Stimulated activated naive CD8-positive, alpha-beta T cell treated with anti-CD3 and anti-CD28 coated beads, Interleukin-15, Interleukin-2, amounts not matched to agents 100 ng/mL and 50 ng/mL, for 24 hours (primary cell): ENCODE results near the gene GALK2.
"Not testable (repeated sequence)": the region's sequence is repeated elsewhere in the genome, so short reads cannot be mapped to it uniquely, and the experiment has no call there.

Experiments
- H3K27ac Mint-ChIP-seq: one replicate; pipeline ENCODE4 v1.8.0; 2021; ENCODE audit warnings: mild to moderate bottlenecking, mixed read lengths
- H3K27me3 Mint-ChIP-seq: one replicate; pipeline ENCODE4 v1.8.0; 2021; ENCODE audit warnings: mixed read lengths
- H3K36me3 Mint-ChIP-seq: one replicate; pipeline ENCODE4 v1.8.0; 2021; ENCODE audit warnings: low read depth, mixed read lengths
- H3K4me1 Mint-ChIP-seq: one replicate; pipeline ENCODE4 v1.8.0; 2021; ENCODE audit warnings: low read depth, mixed read lengths
- H3K4me3 Mint-ChIP-seq: one replicate; pipeline ENCODE4 v1.8.0; 2021; ENCODE audit warnings: mild to moderate bottlenecking, mixed read lengths
- H3K9me3 Mint-ChIP-seq: one replicate; pipeline ENCODE4 v1.8.0; 2021; ENCODE audit warnings: mixed read lengths

Gene GALK2

GRCh38 chr15:49152552-49153312 lies 17.3 kb upstream of the GALK2 start:
- Mint-ChIP-seq H3K4me3 (peak overlapping the region; percentile 100), H3K27me3 (no peaks in the 10 kb centered on the region), H3K36me3 (peaks cover 29% of the 10 kb centered on the region), H3K4me1 (peaks cover 64% of the 10 kb centered on the region), H3K9me3 (no peaks in the 10 kb centered on the region), H3K27ac (no peak overlapping the region)

- Mint-ChIP-seq H3K9me3 (no peaks in the 10 kb centered on the region), H3K27ac (peak overlapping the region; percentile 100), H3K27me3 (no peaks in the 10 kb centered on the region), H3K36me3 (peaks cover 19% of the 10 kb centered on the region), H3K4me1 (peaks cover 58% of the 10 kb centered on the region), H3K4me3 (peak overlapping the region; percentile 100)
Measured at GRCh38 chr15:49154359-49154758, 15.7 kb upstream of the GALK2 start.

- no peaks in the 10 kb centered on the region for H3K9me3 Mint-ChIP-seq
- H3K27ac Mint-ChIP-seq: peak overlapping the region; percentile 100
- H3K4me3 Mint-ChIP-seq: peak overlapping the region; percentile 100
- peaks cover 55% of the 10 kb centered on the region for H3K4me1 Mint-ChIP-seq
- peaks cover 16% of the 10 kb centered on the region for H3K36me3 Mint-ChIP-seq
- H3K27me3 Mint-ChIP-seq: no peaks in the 10 kb centered on the region
Measured at GRCh38 chr15:49154799-49155109, 15.3 kb upstream of the GALK2 start.

- H3K27me3 Mint-ChIP-seq: no peaks in the 10 kb centered on the region
- H3K4me1 Mint-ChIP-seq: peaks cover 53% of the 10 kb centered on the region
- H3K9me3 Mint-ChIP-seq: no peaks in the 10 kb centered on the region
- H3K36me3 Mint-ChIP-seq: peaks cover 15% of the 10 kb centered on the region
- H3K27ac Mint-ChIP-seq: peak within 1 kb of the TSS; percentile 100
- H3K4me3 Mint-ChIP-seq: peak within 1 kb of the TSS; percentile 100
Measured at GRCh38 chr15:49155110-49155833, 14.8 kb upstream of the GALK2 start, which contains the start of gene COPS2. Gene COPS2 (minus strand): TSS chr15:49155599. CDS start chr15:49155578, 21 bp downstream.

GRCh38 chr15:49155834-49156627 lies 14.0 kb upstream of the GALK2 start:
- H3K4me3 Mint-ChIP-seq: peak overlapping the region; percentile 100
- H3K4me1 Mint-ChIP-seq: peaks cover 50% of the 10 kb centered on the region
- H3K27ac Mint-ChIP-seq: peak overlapping the region; percentile 100
- peaks cover 12% of the 10 kb centered on the region for H3K36me3 Mint-ChIP-seq
- no peaks in the 10 kb centered on the region for H3K27me3 Mint-ChIP-seq
- no peaks in the 10 kb centered on the region for H3K9me3 Mint-ChIP-seq

GRCh38 chr15:49163678-49164077 lies 6.4 kb upstream of the GALK2 start:
- Mint-ChIP-seq H3K27me3 (no peaks in the 10 kb centered on the region), H3K9me3 (no peaks in the 10 kb centered on the region), H3K4me1 (peaks cover under 1% of the 10 kb centered on the region), H3K4me3 (no peak overlapping the region), H3K27ac (no peak overlapping the region), H3K36me3 (peaks cover 9% of the 10 kb centered on the region)

GRCh38 chr15:49164865-49165264 lies 5.2 kb upstream of the GALK2 start:
- Mint-ChIP-seq H3K36me3 (peaks cover 9% of the 10 kb centered on the region), H3K4me1 (peaks cover 7% of the 10 kb centered on the region), H3K4me3 (no peak overlapping the region), H3K27me3 (no peaks in the 10 kb centered on the region), H3K9me3 (no peaks in the 10 kb centered on the region), H3K27ac (no peak overlapping the region)

GRCh38 chr15:49168016-49168415 lies 2.0 kb upstream of the GALK2 start:
- no peaks in the 10 kb centered on the region for H3K27me3 Mint-ChIP-seq
- H3K4me3 Mint-ChIP-seq: no peak overlapping the region
- no peaks in the 10 kb centered on the region for H3K36me3 Mint-ChIP-seq
- peaks cover 32% of the 10 kb centered on the region for H3K4me1 Mint-ChIP-seq
- H3K9me3 Mint-ChIP-seq: no peaks in the 10 kb centered on the region
- H3K27ac Mint-ChIP-seq: no peak overlapping the region

- Mint-ChIP-seq H3K27me3 (no peaks in the 10 kb centered on the region), H3K4me1 (peaks cover 40% of the 10 kb centered on the region), H3K9me3 (no peaks in the 10 kb centered on the region), H3K36me3 (no peaks in the 10 kb centered on the region), H3K4me3 (peak overlapping the region; percentile 93), H3K27ac (no peak overlapping the region)
Measured at GRCh38 chr15:49171790-49172189, 1.7 kb downstream of the GALK2 start.

GRCh38 chr15:49174902-49175301 lies 4.9 kb downstream of the GALK2 start:
- no peaks in the 10 kb centered on the region for H3K27me3 Mint-ChIP-seq

GRCh38 chr15:49175582-49176397 lies 5.7 kb downstream of the GALK2 start:
- not testable (repeated sequence) for H3K36me3 Mint-ChIP-seq, H3K27ac Mint-ChIP-seq
- peaks cover 27% of the 10 kb centered on the region for H3K4me1 Mint-ChIP-seq

More at GRCh38 chr15:49174902-49175301, 4.9 kb downstream of the GALK2 start:
- Mint-ChIP-seq H3K36me3 (peaks cover 5% of the 10 kb centered on the region), H3K4me3 (no peak overlapping the region), H3K27ac (no peak overlapping the region), H3K4me1 (peaks cover 33% of the 10 kb centered on the region), H3K9me3 (no peaks in the 10 kb centered on the region)

GRCh38 chr15:49178497-49178896 lies 8.4 kb downstream of the GALK2 start:
- Mint-ChIP-seq H3K27ac (no peak overlapping the region), H3K36me3 (peaks cover 19% of the 10 kb centered on the region), H3K9me3 (no peaks in the 10 kb centered on the region), H3K4me1 (peaks cover 7% of the 10 kb centered on the region), H3K27me3 (no peaks in the 10 kb centered on the region), H3K4me3 (no peak overlapping the region)

More at GRCh38 chr15:49175582-49176397, 5.7 kb downstream of the GALK2 start:
- not testable (repeated sequence) for H3K9me3 Mint-ChIP-seq, H3K4me3 Mint-ChIP-seq, H3K27me3 Mint-ChIP-seq

GRCh38 chr15:49179433-49180190 lies 9.6 kb downstream of the GALK2 start:
- Mint-ChIP-seq H3K36me3 (peaks cover 29% of the 10 kb centered on the region), H3K27me3 (no peaks in the 10 kb centered on the region), H3K27ac (no peak overlapping the region), H3K4me3 (no peak overlapping the region), H3K4me1 (peaks cover 7% of the 10 kb centered on the region), H3K9me3 (no peaks in the 10 kb centered on the region)

- Mint-ChIP-seq H3K27me3 (no peaks in the 10 kb centered on the region), H3K4me1 (peaks cover 11% of the 10 kb centered on the region), H3K9me3 (peaks cover 4% of the 10 kb centered on the region), H3K4me3 (no peak overlapping the region), H3K27ac (no peak overlapping the region), H3K36me3 (peaks cover 44% of the 10 kb centered on the region)
Measured at GRCh38 chr15:49182128-49182527, 12.1 kb downstream of the GALK2 start.
